NCI-H1105 treated with DMSO at 0.1 percent for 48 hours (cell line): ENCODE data around the gene MPG.
A peak's percentile ranks its signal among the peaks of the same experiment; 100 is the strongest.
"Not testable (repeated sequence)": the region's sequence is repeated elsewhere in the genome, so short reads cannot be mapped to it uniquely, and the experiment has no call there.

ENCODE experiments used
- DNase-seq: peaks from one replicate; lab custom pipeline; 2025; lab: John Stamatoyannopoulos, UW

Gene MPG

GRCh38 chr16:77807-78443 is at the start of gene MPG:
MPG (plus strand) TSS chr16:78225; CDS start chr16:78310, 85 bp downstream.
- peak; percentile 12 for DNase-seq

GRCh38 chr16:30627-31026 is 47.4 kb upstream of the MPG start:
- DNase-seq: not testable (repeated sequence)

DNA sequence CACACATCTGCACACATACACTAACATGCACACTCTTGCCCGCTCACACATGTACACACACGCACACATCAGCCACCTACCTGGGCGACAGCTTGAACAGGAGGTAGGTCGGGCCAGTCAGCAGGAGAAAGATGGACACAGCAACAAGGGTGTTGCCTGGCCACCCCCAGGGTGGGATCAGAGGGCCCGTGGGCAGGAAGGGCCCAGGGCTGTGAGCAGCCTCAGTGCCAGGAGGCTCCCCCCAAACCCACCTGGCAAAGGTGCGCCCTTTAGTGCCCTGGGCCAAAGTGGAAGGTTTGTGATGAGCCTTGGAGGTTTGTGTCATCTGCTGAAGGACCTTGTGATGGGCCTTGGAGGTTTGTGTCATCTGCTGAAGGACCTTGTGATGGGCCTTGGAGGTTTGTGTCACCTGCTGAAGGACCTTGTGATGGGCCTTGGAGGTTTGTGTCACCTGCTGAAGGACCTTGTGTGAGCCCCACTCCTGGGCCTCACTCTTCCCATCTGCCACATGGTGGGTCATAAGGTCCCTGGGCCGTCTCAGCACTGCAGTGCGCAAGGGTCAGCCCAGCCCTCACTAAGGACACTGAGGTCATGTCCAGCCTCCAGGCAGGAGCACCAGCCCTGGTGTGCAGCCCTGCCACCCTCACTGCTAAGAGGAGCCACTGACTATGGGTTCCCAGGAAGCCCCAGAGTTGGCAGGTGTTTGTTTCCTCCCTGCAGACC is 44.7 kb upstream of the MPG start:
- DNase-seq: not testable (repeated sequence)

GRCh38 chr16:33877-34647 is 44.0 kb upstream of the MPG start:
- no peak for DNase-seq

DNA sequence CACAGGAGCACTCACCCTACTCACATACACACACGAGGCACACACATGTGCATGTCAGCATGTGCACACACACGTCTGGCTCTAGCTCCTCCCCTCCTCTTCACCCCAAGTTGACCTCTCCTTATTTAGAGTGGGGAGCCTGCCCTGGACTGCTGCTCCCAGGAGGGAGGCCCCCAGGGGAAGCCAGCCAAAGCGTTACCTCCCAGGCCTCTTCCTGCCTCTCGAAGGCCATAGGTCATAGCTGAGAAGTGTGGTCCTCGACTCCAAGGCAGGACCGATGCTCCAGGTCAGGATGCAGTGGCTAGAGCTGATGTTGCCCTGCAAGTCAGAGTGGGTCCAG is 43.4 kb upstream of the MPG start:
- no peak for DNase-seq

GRCh38 chr16:35011-35677 is 42.9 kb upstream of the MPG start:
- DNase-seq: no peak

DNA sequence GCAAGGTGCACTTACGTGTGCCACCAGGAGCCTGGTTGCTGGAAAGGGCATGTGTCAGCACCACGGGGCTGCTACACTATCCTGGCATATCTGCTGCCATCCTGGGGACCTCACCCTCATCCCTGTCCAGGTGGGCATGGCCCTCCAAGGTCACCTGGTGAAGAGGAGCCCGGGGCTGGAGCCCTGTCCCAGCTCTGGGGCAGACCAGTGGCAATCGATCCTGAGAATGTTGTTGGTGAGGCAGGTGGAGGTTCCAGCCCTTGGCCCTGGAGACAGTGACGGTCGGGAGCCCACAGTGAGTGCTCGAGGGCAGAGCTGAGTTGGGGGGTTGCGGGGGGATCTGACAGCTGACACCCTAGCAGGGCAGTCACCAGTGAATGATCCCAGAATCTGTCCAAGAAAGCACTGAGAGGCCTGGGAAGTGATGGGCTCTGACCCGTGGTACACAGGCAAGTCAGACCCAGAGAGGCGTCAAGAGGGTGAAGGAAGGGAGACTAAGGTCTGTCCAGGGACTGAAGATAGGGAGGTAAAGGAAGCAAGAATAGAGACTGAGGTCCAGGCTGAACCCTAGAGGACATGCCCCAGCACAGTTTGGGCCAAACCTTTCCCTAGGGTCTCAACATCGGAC is 42.2 kb upstream of the MPG start:
- no peak for DNase-seq

GRCh38 chr16:36336-36984 is 41.6 kb upstream of the MPG start:
- no peak for DNase-seq

DNA sequence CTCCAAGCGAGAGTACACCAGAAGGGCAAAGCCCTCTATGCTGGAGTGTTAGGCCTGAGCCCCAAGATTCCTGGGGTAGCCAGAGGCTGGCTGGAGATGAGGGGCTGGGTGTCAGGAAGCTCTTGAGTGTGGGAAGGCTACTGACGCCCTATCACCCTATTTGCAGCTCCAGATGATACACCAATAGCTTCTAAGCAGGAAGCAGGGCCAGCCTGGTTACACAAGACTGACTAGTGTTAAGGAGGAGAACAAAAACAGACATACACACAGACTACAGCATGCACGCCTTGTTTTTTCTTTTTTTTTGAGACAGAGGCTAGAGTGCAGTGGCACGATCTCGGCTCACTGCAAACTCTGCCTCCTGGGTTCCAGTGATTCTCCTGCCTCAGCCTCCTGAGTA is 40.5 kb upstream of the MPG start:
- no peak for DNase-seq

- not testable (repeated sequence) for DNase-seq
Observed at GRCh38 chr16:38206-38605, 39.8 kb upstream of the MPG start.

DNA sequence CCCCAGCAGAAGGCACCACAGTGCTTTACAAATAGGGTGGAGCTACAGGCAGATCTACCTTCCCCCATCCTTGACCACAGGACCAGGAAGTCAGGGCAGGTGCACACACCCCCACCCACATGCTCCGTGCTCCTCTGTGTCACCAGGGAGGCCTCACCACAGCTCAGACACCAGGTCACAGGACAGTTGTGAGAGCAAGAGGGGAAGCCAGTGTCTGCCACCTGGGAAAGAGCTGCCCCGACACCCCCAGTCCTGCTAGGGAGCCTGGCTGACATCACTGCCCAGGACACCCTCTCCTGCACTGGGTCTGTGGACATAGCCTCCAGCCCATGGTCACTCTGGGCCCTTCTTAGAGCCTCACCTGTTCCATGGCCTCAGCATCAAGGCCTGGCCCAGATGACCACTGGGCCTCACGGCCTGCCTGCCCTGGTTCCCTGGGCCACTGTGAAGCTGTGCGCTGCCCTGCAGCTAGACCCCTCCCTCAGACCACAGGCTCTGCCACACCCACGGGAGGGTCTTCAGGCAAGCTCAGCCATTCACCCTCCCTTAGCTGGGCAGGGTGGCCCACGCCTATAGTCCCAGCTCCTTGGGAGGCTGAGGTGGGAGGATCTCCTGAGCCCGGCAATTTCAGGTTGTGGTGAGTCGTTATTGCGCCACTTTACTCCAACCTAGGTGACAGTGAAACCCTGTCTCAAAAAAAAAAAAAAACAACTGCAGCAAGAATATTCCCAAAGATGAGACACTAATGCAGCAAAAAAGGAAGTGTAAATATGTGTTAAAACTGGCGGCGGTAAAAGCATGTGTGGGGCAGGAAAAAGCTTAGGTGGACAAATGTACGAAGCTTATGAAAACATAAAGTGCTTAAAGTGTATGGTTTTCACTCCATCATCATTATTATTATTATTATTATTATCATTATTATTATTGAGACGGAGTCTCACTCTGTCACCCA is 38.8 kb upstream of the MPG start:
- DNase-seq: no peak

DNA sequence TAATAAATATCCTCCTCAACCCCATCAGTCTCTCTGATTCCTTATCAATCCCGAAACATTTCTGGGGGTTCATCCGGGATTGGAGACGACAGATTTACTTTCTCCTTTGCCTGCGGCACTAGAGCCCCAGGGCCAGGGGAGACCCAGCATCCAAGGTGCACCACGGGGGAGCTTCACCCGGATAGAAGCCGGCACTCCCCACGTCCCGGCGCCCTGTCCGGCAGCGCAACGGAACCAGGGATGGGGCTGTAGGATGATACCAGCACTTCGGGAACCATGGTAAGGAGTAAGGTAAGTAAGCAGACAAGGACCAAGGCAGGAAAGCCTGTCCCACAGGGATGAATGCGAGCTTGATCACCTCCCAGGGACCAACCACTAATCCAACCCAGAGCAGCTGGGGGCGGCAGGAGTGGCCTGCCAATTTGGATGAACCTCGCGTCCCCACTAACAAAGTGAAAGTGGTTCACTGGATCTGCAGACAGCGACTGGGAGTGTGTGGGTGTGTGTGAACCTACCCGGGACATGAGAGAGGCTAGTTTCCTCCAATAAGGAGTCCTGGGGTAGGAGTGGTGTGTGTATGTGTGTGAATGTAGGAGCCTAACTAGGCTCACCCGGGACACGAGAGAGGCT is 36.5 kb upstream of the MPG start:
- DNase-seq: no peak

DNA sequence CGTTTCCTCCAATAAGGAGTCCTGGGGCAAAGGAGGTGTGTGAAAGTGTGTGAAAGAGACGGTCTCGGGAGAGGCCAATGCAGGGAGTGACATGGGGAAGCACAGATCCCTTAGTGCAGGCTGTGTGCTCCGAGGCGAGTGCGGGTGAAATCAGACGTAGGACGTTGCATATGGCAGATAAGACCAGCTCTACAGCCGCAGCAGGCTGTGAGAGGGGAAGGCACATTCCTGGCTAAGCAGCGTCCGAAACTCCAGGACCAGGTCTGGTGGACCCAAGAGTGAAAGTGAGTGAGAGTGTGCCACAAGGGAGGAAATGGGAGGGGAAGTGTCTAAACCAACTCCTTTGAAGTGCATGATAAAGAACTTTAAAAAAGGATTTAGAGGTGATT is 36.0 kb upstream of the MPG start:
- no peak for DNase-seq

GRCh38 chr16:42691-43090 is 35.3 kb upstream of the MPG start:
- no peak for DNase-seq

GRCh38 chr16:43294-43693 is 34.7 kb upstream of the MPG start:
- DNase-seq: no peak

GRCh38 chr16:44655-45054 is 33.4 kb upstream of the MPG start:
- DNase-seq: no peak

DNA sequence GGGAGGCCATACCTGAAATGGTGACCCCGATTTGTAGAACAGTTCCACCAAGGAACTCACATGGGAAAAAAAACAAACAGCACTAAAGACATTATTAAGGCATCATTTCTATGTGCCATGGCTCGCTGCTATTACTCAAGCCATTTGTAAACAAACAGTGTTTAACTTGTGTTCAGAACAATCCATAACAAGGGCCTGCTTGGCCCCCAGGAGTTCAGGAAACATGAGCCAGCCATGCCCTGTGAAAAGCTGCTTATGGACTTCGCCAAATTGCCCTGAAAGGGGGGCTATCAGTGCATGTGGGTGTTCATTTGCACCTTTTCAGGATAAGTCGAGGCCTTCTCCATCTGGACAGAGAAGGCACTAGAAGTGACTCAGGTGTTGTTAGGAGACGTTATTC is 32.6 kb upstream of the MPG start:
- DNase-seq: no peak

DNA sequence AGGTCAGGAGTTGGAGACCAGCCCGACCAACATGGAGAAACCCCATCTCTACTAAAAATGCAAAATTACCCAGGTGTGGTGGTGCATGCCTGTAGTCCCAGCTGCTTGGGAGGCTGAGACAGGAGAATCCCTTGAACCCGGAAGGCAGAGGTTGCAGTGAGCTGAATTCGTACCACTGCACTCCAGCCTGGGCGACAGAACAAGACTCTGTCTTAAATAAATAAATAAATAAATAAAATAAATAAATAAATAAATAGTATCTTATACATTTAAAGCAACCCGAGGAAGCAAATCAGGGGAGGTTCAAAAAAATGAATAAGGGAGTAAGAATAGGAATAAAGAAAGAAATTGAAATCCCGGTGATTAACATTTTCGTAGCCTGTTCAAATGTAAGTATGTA is 31.5 kb upstream of the MPG start:
- DNase-seq: not testable (repeated sequence)

- DNase-seq: no peak
Observed at GRCh38 chr16:47234-47633, 30.8 kb upstream of the MPG start.
